HUDEP-2 (cell line): ENCODE results near the gene HAGH.

Experiments
- DNase-seq, 76 experiments: peaks; one replicate each; lab custom pipeline; 2025; ENCODE audit not compliant: unreplicated experiment in 76 of 76; lab: John Stamatoyannopoulos, UW

HAGH gene

DNA sequence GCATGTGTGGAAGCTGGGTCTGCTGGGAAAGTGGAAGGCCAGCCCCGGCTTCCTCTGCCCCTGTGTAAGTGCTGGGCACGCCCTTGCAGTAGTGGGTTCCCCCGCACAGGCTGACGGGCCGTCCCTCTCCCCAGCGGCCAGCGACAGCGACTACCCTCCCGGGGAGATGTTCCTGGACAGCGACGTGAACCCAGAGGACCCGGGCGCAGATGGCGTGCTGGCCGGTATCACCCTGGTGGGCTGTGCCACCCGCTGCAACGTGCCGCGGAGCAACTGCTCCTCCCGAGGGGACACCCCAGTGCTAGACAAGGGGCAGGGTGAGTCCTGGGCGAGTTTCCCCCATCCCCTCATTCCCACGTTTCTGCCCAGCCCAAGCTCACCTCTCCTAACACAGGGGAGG, 60.8 kb downstream of the HAGH start:
- DNase-seq = no peak

DNA sequence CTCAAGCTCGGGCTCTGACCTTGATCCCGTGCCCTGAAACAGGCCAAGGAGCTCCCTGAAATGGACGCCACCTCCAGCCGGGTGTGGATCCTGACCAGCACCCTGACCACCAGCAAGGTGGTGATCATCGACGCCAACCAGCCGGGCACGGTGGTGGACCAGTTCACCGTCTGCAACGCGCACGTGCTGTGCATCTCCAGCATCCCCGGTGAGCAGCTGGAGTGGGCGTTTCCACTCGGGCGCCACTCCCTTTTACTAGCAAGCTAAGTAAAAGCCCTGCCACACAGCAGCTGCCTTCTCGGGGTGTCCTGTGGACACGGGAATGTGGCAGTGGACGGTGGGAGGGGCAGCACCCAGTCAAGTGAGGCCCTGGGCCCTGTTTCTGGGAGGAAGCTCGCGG, 61.7 kb downstream of the HAGH start:
- no peak for DNase-seq

GRCh38 chr16:1763521-1764511, 62.8 kb downstream of the HAGH start:
- DNase-seq = peak in 1 of 76 experiments; percentile 14

DNA sequence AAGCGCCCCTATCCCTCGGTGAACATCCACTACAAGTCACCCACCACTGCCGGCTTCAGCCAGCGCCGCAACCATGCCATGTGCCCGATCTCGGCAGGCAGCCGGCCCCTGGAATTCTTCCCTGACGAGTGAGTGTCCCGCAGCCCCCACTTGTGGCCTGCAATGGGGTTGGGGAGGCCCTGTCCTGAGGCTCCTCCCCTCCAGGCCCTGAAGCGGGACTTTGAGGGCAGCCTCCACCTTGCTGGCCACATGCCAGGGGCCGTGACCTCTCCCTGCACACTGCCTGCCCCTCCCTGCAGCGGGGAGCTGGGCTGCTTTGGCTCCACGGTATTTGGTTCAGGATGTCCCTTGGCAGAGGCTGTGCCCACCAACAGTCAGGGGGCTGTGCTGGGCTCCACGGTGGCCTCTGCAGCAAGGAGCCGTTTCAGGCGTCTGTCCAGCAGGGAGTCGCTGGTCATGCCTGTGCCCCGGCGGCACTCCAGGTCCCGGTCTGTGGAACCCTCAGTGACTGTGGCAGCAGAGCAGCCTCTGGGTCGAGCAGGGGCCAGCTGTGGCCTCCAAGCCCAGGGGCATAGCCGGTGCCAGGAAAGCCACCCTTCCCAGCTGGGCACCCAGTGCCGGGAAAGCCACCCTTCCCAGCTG, 63.6 kb downstream of the HAGH start:
- peak in 3 of 76 experiments; percentile 13 to 19 (median 13) for DNase-seq

DNA sequence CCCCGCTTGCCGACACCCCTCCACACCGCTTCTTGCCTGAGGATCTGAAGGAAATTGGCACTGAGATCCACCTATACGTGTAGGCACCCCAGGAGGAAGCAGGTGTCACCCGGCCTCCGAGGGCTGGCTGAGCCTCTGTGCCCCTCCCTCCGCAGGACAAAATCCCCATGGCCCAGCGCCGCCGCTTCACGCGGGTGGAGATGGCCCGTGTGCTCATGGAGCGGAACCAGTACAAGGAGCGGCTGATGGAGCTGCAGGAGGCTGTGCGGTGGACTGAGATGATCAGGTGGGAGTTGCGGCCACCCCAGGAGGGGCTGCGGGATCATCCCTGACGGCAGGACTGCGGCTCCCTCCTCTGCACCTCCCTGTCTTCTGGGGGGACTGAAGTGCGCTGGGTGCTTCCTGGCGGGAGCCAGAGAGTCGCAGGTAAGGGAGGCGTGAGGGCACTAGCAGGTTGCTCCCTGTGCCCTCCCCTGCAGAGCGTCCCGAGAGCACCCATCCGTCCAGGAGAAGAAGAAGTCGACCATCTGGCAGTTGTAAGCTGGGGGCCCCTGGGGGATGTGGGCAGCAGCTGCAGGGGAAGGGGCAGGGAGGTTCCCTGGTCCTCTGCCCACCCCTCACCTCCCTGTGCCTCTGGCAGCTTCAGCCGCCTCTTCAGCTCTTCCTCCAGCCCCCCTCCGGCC, 64.3 kb downstream of the HAGH start:
- DNase-seq = no peak

GRCh38 chr16:1761751-1762150, 64.9 kb downstream of the HAGH start:
- DNase-seq = no peak

- DNase-seq = no peak
Observed at GRCh38 chr16:1760911-1761310, 65.7 kb downstream of the HAGH start.

GRCh38 chr16:1759511-1759910, 67.1 kb downstream of the HAGH start:
- no peak for DNase-seq

- DNase-seq = no peak
Observed at GRCh38 chr16:1758923-1759322, 67.7 kb downstream of the HAGH start.

DNA sequence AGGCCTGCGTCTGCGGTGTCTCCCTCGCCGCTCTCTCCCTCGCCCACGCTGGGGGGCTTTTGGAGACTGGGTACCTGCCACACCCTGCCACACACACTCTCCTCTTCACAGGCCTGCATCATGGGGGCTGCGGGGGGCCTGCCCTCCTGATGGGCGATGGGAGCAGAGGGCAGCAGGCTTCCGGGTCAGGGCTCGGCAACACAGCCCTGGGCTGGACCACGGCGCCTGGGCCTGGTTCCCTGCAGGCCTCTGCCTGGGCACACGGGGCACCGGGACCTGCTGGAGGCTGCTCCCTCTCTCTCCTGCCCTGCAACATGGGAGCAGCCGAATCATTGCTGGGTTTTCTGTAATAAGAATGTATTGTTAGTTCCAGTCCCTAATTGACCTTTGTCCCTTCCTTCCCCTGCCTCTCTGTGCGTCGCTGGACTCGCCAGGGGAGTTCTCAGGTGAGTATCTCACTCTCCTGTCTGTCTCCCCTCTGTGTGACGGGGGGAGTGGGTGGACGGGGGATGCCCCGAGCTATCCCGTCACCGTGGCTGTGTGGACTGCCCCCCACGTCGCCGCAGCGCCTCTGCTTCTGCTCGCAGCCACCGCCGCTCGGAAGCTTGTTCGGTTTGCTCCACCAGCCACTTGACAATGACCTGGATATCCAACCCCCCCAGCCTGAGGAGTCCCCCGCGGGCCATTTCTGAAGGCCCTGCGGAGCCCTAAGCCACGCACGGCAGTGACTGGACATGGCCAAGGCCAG, 68.7 kb downstream of the HAGH start:
- no peak for DNase-seq
